Neural progenitor cell (in vitro differentiated cells): ENCODE measurements around the gene ANGPTL8. TPM values are rescaled to one million over a fixed set of nuclear protein-coding genes. Genes with fewer than 3 reads are reported as not detected.

Source experiments
- DNase-seq: peaks from one replicate; pipeline ENCODE4 v3.0.0-alpha.2; 2016; ENCODE audit warnings: low spot score
- H2AFZ ChIP-seq: fragments of 200-600 bp; sonication (generic); replicated peaks from 2 replicates; pipeline ENCODE4 v1.6.1; 2016; ENCODE audit warnings: antibody characterized with exemption
- H3F3A ChIP-seq: fragments of 200-600 bp; sonication (generic); 2 replicates; pipeline ENCODE4 v1.6.1; 2016; ENCODE audit warnings: antibody characterized with exemption, low read depth
- H3K27ac ChIP-seq: fragments of 200-600 bp; sonication (generic); 2 replicates; pipeline ENCODE4 v1.5.1; 2016; ENCODE audit warnings: mild to moderate bottlenecking
- H3K27me3 ChIP-seq: fragments of 200-600 bp; sonication (generic); 2 replicates; pipeline ENCODE4 v1.6.1; 2016; ENCODE audit warnings: mild to moderate bottlenecking, moderate library complexity
- H3K36me3 ChIP-seq: fragments of 200-600 bp; sonication (generic); 2 replicates; pipeline ENCODE4 v1.5.1; 2016
- H3K4me1 ChIP-seq: fragments of 200-600 bp; sonication (generic); 2 replicates; pipeline ENCODE4 v1.6.1; 2016; ENCODE audit warnings: mixed run types
- H3K4me2 ChIP-seq: fragments of 200-600 bp; sonication (generic); 2 replicates; pipeline ENCODE4 v1.6.1; 2016
- H3K4me3 ChIP-seq: fragments of 200-600 bp; sonication (generic); 2 replicates; pipeline ENCODE4 v1.5.1; 2016
- H3K79me2 ChIP-seq: fragments of 200-600 bp; sonication (generic); 2 replicates; pipeline ENCODE4 v1.6.1; 2016; ENCODE audit warnings: low read depth
- H3K9ac ChIP-seq: fragments of 200-600 bp; sonication (generic); 2 replicates; pipeline ENCODE4 v1.6.1; 2016
- H3K9me3 ChIP-seq: fragments of 200-600 bp; sonication (generic); 2 replicates; pipeline ENCODE4 v1.5.1; 2016; ENCODE audit warnings: low read depth
- H4K20me1 ChIP-seq: fragments of 200-600 bp; sonication (generic); 2 replicates; pipeline ENCODE4 v1.6.1; 2016; ENCODE audit warnings: low read depth
- H3K27ac Mint-ChIP-seq: 3 replicates; pipeline ENCODE4 v1.8.0; 2021; ENCODE audit warnings: mixed read lengths
- H3K27me3 Mint-ChIP-seq: 2 replicates; pipeline ENCODE4 v1.8.0; 2022; ENCODE audit warnings: low read depth, mild to moderate bottlenecking, inconsistent platforms, moderate library complexity, mixed read lengths; ENCODE audit not compliant: insufficient read depth
- H3K36me3 Mint-ChIP-seq: 3 replicates; pipeline ENCODE4 v1.8.0; 2021; ENCODE audit warnings: mixed read lengths
- H3K4me1 Mint-ChIP-seq: 3 replicates; pipeline ENCODE4 v1.8.0; 2021; ENCODE audit warnings: mixed read lengths
- H3K4me3 Mint-ChIP-seq: 3 replicates; pipeline ENCODE4 v1.8.0; 2021; ENCODE audit warnings: mild to moderate bottlenecking, moderate library complexity, mixed read lengths
- H3K9me3 Mint-ChIP-seq: 3 replicates; pipeline ENCODE4 v1.8.0; 2020; ENCODE audit warnings: mixed read lengths
- EZH2 ChIP-seq: fragments of 200-600 bp; sonication (generic); IDR thresholded peaks from 2 replicates; pipeline ENCODE4 v1.6.1; 2017; ENCODE audit warnings: antibody characterized with exemption, mild to moderate bottlenecking, moderate library complexity
- EZH2phosphoT487 ChIP-seq: fragments of 200-600 bp; sonication (generic); IDR thresholded peaks from 2 replicates; pipeline ENCODE4 v1.6.1; 2017; ENCODE audit warnings: antibody characterized with exemption
- total RNA-seq: library from RNA; depleted of rRNA; stranded (reverse); fragments of >200 nt; gene quantifications from 2 replicates; pipeline ENCODE4 v1.2.3, GENCODE V29; 2015; ENCODE audit warnings: low replicate concordance
- TF ChIP-seq, protein P1 (sequence below): fragments of 200-600 bp; sonication (generic); IDR thresholded peaks from 2 replicates; pipeline ENCODE4 v1.5.1; 2017; ENCODE audit warnings: antibody characterized with exemption, mild to moderate bottlenecking

ANGPTL8 gene
- total RNA-seq, 1 donor from 2014 or later, result not detected

DNA sequence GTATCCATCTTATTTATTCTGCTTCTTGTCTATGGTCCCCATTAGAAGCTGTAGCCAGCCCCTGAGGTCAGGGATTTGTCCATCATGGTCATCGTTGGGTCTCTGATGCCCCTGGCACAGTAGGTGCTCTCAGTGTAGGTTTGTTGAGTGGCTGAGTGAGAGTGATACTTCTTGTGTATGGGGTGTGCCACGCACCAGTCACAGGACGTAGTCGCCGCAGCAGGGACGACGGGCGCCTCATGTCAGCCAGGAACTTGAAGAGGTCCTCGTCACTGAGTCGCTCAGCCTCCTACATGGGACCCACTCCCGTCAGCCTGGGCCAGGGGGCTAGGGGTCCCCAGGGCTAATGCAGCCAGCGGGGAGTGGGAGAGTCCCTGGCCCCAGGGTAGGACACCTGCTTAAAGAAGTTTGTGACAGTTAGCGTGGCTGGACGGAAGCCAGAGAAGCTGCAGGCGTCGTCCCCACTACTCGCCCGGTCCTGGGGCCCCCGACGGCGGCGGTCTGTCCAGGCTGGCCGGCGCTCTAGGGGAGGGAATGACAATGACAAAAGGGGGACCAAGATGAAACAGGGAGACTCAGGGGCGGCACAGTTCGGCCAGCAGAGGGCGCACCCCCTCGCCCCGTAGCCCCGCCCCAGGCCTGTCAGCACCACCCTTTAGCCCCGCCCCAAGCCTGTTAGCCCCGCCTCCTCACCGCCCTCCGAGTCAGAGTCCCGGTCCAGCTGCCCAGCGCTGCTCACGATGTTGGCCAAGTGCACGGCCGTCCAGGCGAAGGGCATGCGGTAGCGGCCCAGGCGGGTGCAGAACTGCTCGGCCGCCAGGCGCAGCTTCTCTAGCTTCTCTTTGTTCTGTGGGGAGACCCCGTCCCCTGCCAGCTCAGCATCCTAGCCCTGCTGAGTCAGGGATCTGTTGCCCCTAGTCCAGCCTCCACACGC is 3.7 kb downstream of the ANGPTL8 start:
- Histone ChIP-seq H3K27me3 (no peaks in the 10 kb centered on the region), H3K4me2 (peak overlapping the region; percentile 33), H3K4me3 (no peak overlapping the region), H3K9me3 (no peaks in the 10 kb centered on the region), H3F3A (no peaks in the 10 kb centered on the region), H3K9ac (no peak overlapping the region), H3K27ac (no peak overlapping the region), H3K79me2 (no peaks in the 10 kb centered on the region), H3K4me1 (no peaks in the 10 kb centered on the region), H2AFZ (no peak overlapping the region), H4K20me1 (peaks cover 3% of the 10 kb centered on the region), H3K36me3 (no peaks in the 10 kb centered on the region)
- H3K4me1 Mint-ChIP-seq, result peaks cover 20% of the 10 kb centered on the region
- peak overlapping the region; percentile 65 for H3K27ac Mint-ChIP-seq
- H3K4me3 Mint-ChIP-seq, result peak overlapping the region; percentile 76
- peaks cover 4% of the 10 kb centered on the region for H3K27me3 Mint-ChIP-seq
- peaks cover 4% of the 10 kb centered on the region for H3K36me3 Mint-ChIP-seq
- no peaks in the 10 kb centered on the region for H3K9me3 Mint-ChIP-seq
- no peak for TF ChIP-seq EZH2
- TF ChIP-seq, protein P1, sequence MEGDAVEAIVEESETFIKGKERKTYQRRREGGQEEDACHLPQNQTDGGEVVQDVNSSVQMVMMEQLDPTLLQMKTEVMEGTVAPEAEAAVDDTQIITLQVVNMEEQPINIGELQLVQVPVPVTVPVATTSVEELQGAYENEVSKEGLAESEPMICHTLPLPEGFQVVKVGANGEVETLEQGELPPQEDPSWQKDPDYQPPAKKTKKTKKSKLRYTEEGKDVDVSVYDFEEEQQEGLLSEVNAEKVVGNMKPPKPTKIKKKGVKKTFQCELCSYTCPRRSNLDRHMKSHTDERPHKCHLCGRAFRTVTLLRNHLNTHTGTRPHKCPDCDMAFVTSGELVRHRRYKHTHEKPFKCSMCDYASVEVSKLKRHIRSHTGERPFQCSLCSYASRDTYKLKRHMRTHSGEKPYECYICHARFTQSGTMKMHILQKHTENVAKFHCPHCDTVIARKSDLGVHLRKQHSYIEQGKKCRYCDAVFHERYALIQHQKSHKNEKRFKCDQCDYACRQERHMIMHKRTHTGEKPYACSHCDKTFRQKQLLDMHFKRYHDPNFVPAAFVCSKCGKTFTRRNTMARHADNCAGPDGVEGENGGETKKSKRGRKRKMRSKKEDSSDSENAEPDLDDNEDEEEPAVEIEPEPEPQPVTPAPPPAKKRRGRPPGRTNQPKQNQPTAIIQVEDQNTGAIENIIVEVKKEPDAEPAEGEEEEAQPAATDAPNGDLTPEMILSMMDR, result peak; percentile 83
- peak; percentile 92 for DNase-seq

DNA sequence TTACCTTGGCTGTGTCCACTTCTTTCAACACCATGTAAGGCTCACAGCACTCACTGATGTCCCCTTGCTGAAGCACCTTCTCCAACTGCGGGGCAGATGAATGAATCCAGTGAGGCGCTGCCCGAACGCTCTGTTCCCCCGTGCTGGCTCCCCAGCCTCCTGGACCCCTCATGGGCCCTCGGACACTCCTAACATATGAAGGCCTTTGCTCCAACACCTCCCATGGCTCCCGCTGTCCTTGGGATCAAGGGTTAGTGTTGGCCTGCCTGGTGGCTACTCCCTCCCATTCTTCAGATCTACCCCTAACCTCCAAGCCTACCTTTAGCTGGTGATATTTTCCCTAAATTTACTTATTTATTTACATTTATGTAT is 4.4 kb downstream of the ANGPTL8 start:
- H3K4me3 Mint-ChIP-seq, result peak overlapping the region; percentile 76
- H3K4me3 ChIP-seq, result no peak overlapping the region

DNA sequence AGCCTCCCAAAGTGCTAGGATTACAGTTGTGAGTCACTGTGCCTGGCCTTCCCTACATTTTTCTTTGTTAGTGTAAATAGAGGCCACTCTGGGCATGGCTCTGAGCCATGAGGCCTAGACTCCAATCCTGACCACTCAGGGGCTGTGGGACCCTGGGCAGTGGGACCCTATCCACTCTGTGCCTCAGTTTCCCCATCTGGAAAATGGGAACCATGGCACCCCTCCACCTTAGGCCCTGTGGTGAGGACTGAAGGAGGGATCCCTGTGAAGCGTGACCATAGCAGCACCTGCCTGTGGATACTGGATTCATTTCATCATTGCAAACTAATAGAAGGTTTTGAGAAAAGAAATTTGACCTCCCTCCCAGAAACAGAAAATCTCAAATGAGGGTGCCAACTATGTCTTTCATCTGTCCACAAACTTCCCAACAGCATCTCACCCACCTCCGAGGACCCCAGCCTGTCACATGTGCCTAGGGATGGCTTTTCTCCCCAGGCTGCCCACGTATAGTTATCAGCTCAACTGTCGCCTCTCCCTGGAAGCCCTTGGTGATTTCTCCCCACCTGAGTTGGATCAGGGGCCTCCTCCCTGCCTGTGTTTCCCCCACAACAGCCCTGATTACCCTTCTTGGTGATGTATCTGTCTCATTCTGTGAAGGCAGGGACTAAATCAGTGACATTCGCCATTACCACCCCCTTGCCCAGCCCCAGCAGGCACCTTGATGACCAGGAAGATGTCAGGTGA is 5.6 kb downstream of the ANGPTL8 start:
- no peak overlapping the region for H3K4me2 ChIP-seq
- no peak overlapping the region for H2AFZ ChIP-seq
- H3K4me1 Mint-ChIP-seq, result peaks cover 20% of the 10 kb centered on the region
- H3K27me3 ChIP-seq, result no peaks in the 10 kb centered on the region
- no peak overlapping the region for H3K4me3 ChIP-seq
- no peaks in the 10 kb centered on the region for H3K4me1 ChIP-seq
- no peaks in the 10 kb centered on the region for H3K36me3 Mint-ChIP-seq
- H3K9me3 ChIP-seq, result no peaks in the 10 kb centered on the region
- TF ChIP-seq EZH2, result no peak
- no peak for TF ChIP-seq EZH2phosphoT487
- TF ChIP-seq, protein P1, result no peak
- no peaks in the 10 kb centered on the region for H3K36me3 ChIP-seq
- peaks cover 3% of the 10 kb centered on the region for H4K20me1 ChIP-seq
- H3F3A ChIP-seq, result no peaks in the 10 kb centered on the region
- no peak overlapping the region for H3K9ac ChIP-seq
- no peak overlapping the region for H3K27ac ChIP-seq
- H3K79me2 ChIP-seq, result no peaks in the 10 kb centered on the region
- peaks cover 6% of the 10 kb centered on the region for H3K27me3 Mint-ChIP-seq
- no peaks in the 10 kb centered on the region for H3K9me3 Mint-ChIP-seq
- no peak overlapping the region for H3K27ac Mint-ChIP-seq
- no peak overlapping the region for H3K4me3 Mint-ChIP-seq
- no peak for DNase-seq

More for the DNA sequence above, 4.4 kb downstream of the ANGPTL8 start:
- Mint-ChIP-seq H3K4me1 (peaks cover 20% of the 10 kb centered on the region), H3K9me3 (no peaks in the 10 kb centered on the region), H3K27me3 (peaks cover 6% of the 10 kb centered on the region), H3K27ac (no peak overlapping the region), H3K36me3 (peaks cover 3% of the 10 kb centered on the region)
- Histone ChIP-seq H3K9ac (no peak overlapping the region), H3K27me3 (no peaks in the 10 kb centered on the region), H3K79me2 (no peaks in the 10 kb centered on the region), H2AFZ (no peak overlapping the region), H3K4me2 (peak overlapping the region; percentile 33), H3K9me3 (no peaks in the 10 kb centered on the region), H3K27ac (no peak overlapping the region), H3F3A (no peaks in the 10 kb centered on the region), H3K4me1 (no peaks in the 10 kb centered on the region), H4K20me1 (peaks cover 3% of the 10 kb centered on the region), H3K36me3 (no peaks in the 10 kb centered on the region)
- TF ChIP-seq, protein P1, result no peak
- TF ChIP-seq EZH2 (no peak), EZH2phosphoT487 (no peak)
- no peak for DNase-seq
